Anterior cingulate cortex (tissue), 58 donors: ENCODE data around the gene AGAP1.

Experiments
- DNase-seq, 58 donors: peaks; one replicate each; lab custom pipeline; 2025; lab: John Stamatoyannopoulos, UW

AGAP1 gene

GRCh38 chr2:235526166-235526565, 32.3 kb downstream of the AGAP1 start:
- DNase-seq, result no peak

GRCh38 chr2:235527806-235528469, 34.1 kb downstream of the AGAP1 start:
- no peak for DNase-seq

GRCh38 chr2:235529621-235530020, 35.8 kb downstream of the AGAP1 start:
- no peak for DNase-seq

GRCh38 chr2:235530735-235531134, 36.9 kb downstream of the AGAP1 start:
- DNase-seq, result no peak

GRCh38 chr2:235532307-235532706, 38.5 kb downstream of the AGAP1 start:
- no peak for DNase-seq

- DNase-seq, result no peak
These were observed 39.4 kb downstream of the AGAP1 start for GRCh38 chr2:235533198-235533597.

- no peak for DNase-seq
These were observed 40.0 kb downstream of the AGAP1 start for GRCh38 chr2:235533616-235534385.

GRCh38 chr2:235534678-235535422, 41.0 kb downstream of the AGAP1 start:
- DNase-seq, result no peak

GRCh38 chr2:235535423-235536130, 41.7 kb downstream of the AGAP1 start:
- peak in 3 of 58 donors; percentile 16 to 52 (median 18) for DNase-seq

- no peak for DNase-seq
These were observed 42.9 kb downstream of the AGAP1 start for GRCh38 chr2:235536711-235537110.

GRCh38 chr2:235537186-235537585, 43.3 kb downstream of the AGAP1 start:
- DNase-seq, result no peak

- no peak for DNase-seq
These were observed 43.7 kb downstream of the AGAP1 start for GRCh38 chr2:235537587-235537986.

- no peak for DNase-seq
These were observed 44.3 kb downstream of the AGAP1 start for GRCh38 chr2:235538144-235538639.

- no peak for DNase-seq
These were observed 45.1 kb downstream of the AGAP1 start for GRCh38 chr2:235538981-235539380.

- no peak for DNase-seq
These were observed 45.9 kb downstream of the AGAP1 start for GRCh38 chr2:235539773-235540172.

GRCh38 chr2:235541016-235541415, 47.2 kb downstream of the AGAP1 start:
- DNase-seq, result no peak

- no peak for DNase-seq
These were observed 48.2 kb downstream of the AGAP1 start for GRCh38 chr2:235541838-235542549.

- no peak for DNase-seq
These were observed 48.9 kb downstream of the AGAP1 start for GRCh38 chr2:235542733-235543127.

- peak in 23 of 58 donors; percentile 13 to 70 (median 30) for DNase-seq
These were observed 49.4 kb downstream of the AGAP1 start for GRCh38 chr2:235543128-235543750.
